Head of caudate nucleus (tissue), 42 donors: ENCODE results near the gene TOP2A.

Experiments
- DNase-seq, 42 donors: peaks; one replicate each; pipeline versions ENCODE4 v3.0.0 to v3.0.0-alpha.2; 2020 to 2021; ENCODE audit warnings: mixed read lengths in 7 of 42
- intact Hi-C: fragments of 100-400 bp; cut with DNase I; formaldehyde crosslinking; loops from one replicate; pipeline ENCODE4 v1.15.0; 2022

Gene TOP2A

GRCh38 chr17:40352237-40352778 is 65.4 kb downstream of the TOP2A start:
- intact Hi-C loops, result no loop called here
- DNase-seq, result no peak

- intact Hi-C loops, result no loop called here
- peak in 9 of 42 donors; percentile 15 to 59 (median 34) for DNase-seq
Observed at GRCh38 chr17:40351359-40352236, 66.1 kb downstream of the TOP2A start.

DNA sequence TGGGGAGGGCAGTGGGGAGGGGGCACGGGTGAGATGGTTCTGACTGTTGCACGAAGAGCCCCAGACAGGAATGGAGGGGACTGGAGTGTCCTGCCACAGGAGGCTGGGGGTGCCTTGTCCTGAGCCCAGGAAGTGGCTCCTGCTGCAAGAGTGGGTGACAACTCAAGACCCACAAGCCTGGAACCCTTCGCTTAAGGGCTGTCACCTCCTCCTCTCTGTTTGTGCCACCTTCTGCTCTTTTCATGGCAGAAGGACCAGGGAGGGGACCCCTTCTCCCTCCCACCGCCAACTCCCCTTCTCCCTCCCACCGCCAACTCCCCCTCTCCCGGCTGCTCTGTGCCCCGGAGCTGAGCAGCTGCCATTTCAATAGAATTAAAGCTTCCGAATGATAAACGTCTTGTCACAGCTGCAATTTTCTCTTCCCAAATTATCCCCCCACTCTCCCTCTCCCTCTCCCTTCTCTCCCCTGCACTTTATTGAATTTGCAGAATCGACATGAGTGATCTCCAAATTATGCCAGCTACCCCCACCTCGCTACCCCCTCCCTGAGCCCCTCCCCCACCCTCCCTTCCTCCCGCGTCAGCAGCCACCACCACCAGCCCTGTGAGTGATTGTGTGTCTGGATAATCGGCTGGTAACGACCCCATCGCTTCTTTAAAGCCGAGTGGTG is 66.9 kb downstream of the TOP2A start:
- peak in 9 of 42 donors; percentile 41 to 64 (median 50) for DNase-seq
- intact Hi-C loops, result no loop called here

DNA sequence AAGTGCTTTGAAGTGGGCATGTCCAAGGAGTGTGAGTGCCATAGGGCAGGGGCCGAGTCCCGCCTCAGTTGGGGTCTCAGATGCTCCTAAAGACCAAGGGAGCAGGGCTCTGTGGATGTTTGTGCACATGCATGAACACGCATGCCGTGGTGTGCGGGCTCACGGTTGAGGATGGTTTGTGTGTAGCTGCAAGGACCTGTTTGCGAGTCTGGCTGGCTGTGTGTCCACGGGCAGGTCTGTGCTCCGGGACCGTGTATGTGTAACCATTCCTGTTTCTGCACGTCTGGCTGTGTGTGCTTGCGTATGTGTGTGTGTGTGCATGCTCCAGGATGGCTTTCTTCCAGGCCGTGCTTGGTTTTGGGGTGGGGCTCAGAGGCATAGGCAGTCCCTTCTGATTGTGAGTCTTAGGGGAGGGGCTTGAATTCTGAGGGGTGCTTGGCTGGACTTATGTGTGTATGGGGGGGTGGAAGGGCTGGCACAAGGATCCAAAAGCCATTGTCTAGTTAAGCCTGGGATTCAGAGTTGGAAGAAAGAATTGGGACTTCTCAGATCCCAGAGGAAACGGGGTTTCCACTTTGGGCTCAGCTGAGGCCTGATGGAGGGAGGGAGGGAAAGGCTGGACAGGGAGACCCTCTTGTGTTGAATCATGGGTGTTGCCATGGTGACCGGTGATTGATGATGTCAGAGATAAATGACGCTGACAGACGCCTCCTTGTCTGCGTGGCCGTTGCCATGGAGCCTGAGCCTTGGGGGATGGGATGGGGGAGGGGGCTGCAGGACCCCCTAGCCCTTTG is 67.6 kb downstream of the TOP2A start:
- DNase-seq, result peak in 3 of 42 donors; percentile 11 to 54 (median 15)
- intact Hi-C loops, result no loop called here

- peak in 1 of 42 donors; percentile 22 for DNase-seq
- intact Hi-C loops, result no loop called here
Observed at GRCh38 chr17:40349477-40349894, 68.2 kb downstream of the TOP2A start.

- intact Hi-C loops, result no loop called here
- peak; percentile 62 to 91 (median 80) for DNase-seq
Observed at GRCh38 chr17:40348562-40349476, 68.9 kb downstream of the TOP2A start.

DNA sequence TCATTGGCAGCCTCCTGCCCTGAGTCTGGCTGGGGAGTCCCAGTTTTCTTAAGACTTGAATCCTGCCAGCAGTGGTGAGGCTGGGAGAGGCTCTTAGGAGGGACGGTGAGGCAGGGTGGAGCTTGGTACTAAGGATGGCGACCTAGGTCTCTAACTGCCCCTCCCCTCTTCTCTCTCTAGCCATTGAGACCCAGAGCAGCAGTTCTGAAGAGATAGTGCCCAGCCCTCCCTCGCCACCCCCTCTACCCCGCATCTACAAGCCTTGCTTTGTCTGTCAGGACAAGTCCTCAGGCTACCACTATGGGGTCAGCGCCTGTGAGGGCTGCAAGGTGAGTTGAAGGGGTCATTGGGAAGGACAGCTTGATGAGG is 69.6 kb downstream of the TOP2A start:
- DNase-seq, result no peak
- intact Hi-C loops, result no loop called here

- DNase-seq, result peak in 40 of 42 donors; percentile 41 to 90 (median 74)
Observed at GRCh38 chr17:40347319-40348135, 70.2 kb downstream of the TOP2A start.

DNA sequence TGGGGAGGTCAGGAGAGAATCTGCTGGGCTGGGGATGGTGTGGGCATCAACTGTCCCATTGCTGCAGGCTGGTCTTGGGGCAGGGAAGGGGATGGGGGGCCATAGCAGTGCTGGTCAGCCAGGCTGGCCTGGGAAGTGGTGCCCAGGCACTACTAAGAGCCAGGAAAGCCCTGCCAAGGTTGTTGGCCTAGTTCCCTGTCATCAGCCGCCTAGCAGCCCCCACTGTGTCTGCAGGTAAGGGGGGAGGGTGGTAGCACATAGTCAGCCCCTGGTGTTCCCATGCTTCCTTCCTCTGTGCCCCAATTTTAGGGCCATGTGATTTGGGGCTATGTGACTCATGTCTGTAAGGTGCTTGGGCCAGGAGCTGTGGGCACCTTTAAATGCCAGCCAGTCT is 70.9 kb downstream of the TOP2A start:
- peak in 2 of 42 donors; percentile 19 to 45 for DNase-seq
- intact Hi-C loops, result no loop called here

More at GRCh38 chr17:40347319-40348135, 70.2 kb downstream of the TOP2A start:
- intact Hi-C loops, result no loop called here

GRCh38 chr17:40345994-40346764 is 71.5 kb downstream of the TOP2A start:
- DNase-seq, result peak in 12 of 42 donors; percentile 28 to 67 (median 44)
- intact Hi-C loops, result no loop called here

- DNase-seq, result peak in 32 of 42 donors; percentile 41 to 78 (median 60)
- intact Hi-C loops, result no loop called here
Observed at GRCh38 chr17:40345161-40345993, 72.3 kb downstream of the TOP2A start.

DNA sequence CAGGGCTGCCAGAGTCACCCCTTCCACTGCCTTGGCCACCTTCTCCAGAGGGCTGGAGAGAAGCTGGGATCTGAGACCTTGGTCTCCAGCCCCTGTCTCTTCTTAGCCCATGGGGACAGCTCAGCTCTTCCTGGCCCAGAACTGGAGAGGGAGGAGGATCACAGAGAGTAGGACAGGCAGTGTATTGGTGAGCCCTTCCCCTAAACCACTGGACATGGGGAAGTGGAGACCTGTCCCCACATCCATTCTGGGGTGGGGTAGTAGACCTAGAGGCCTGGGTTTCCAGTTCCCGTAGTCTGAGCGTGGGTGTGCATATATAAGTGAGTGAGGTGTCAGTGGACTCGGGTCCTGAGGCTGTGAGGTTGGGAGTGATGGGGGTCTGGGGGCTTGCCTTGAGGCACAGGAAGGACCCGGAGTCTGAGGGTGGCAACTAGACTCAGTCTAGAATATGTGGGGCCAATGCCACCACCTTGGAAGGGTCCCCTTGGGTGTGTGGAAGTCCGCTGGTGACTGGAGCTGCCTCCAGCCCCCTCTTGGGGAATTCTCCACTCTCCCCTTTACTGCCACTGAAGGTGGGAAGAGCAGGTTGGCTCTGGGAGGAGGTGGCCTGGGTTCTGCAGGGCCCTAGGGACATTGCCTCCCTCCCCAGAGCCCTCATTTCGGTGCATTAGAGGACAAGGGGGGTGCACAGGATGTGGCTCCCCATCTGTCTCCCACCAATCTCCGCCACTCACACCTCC is 73.1 kb downstream of the TOP2A start:
- intact Hi-C loops, result no loop called here

GRCh38 chr17:40343219-40344119 is 74.2 kb downstream of the TOP2A start:
- intact Hi-C loops, result no loop called here
- no peak for DNase-seq

More for the DNA sequence above, 73.1 kb downstream of the TOP2A start:
- DNase-seq, result no peak
